CD14-positive monocyte (primary cell): ENCODE measurements around the gene CFAP300. TPM values are rescaled to one million over a fixed set of nuclear protein-coding genes. Genes with fewer than 3 reads are reported as not detected.

ENCODE experiments used
- DNase-seq, 3 donors: peaks; one replicate each; pipeline ENCODE4 v3.0.0-alpha.2; 2011 to 2022
- H2AFZ ChIP-seq: 2 replicates; pipeline ENCODE4 v1.6.0; 2012; ENCODE audit warnings: mild to moderate bottlenecking, low read depth, low read length, inconsistent platforms; ENCODE audit not compliant: insufficient read depth, poor library complexity, severe bottlenecking
- H3K27ac ChIP-seq, 2 donors: 1 replicate in 1 of 2; 2 replicates in 1 of 2; pipeline ENCODE4 v1.5.1; 2012 to 2013; ENCODE audit warnings: low read length in 2 of 2, control low read depth in 1 of 2, inconsistent platforms in 1 of 2, low read depth in 1 of 2, mild to moderate bottlenecking in 1 of 2
- H3K27me3 ChIP-seq, 2 donors: one replicate each; pipeline versions ENCODE4 v1.6.0 to v1.6.1; 2011 to 2013; ENCODE audit warnings: low read length in 2 of 2; ENCODE audit not compliant: control insufficient read depth in 2 of 2, insufficient read depth in 2 of 2
- H3K36me3 ChIP-seq, 2 donors: replicated peaks in 1 of 2; 1 replicate in 1 of 2; 2 replicates in 1 of 2; pipeline versions ENCODE4 v1.5.1 to v1.6.1; 2012 to 2013; ENCODE audit warnings: low read length in 2 of 2, control low read depth in 1 of 2, inconsistent platforms in 1 of 2, mild to moderate bottlenecking in 1 of 2; ENCODE audit not compliant: insufficient read depth in 2 of 2, control insufficient read depth in 1 of 2
- H3K4me1 ChIP-seq, 2 donors: 1 replicate in 1 of 2; 2 replicates in 1 of 2; pipeline versions ENCODE4 v1.5.1 to v1.6.1; 2012 to 2013; ENCODE audit warnings: low read length in 2 of 2, control low read depth in 1 of 2, inconsistent platforms in 1 of 2, mild to moderate bottlenecking in 1 of 2, moderate library complexity in 1 of 2; ENCODE audit not compliant: insufficient read depth in 2 of 2, control insufficient read depth in 1 of 2
- H3K4me2 ChIP-seq: replicated peaks from 2 replicates; pipeline ENCODE3; 2012; ENCODE audit warnings: low read length, moderate library complexity, mild to moderate bottlenecking; ENCODE audit not compliant: poor library complexity, severe bottlenecking; ENCODE audit errors: extremely low read depth
- H3K4me3 ChIP-seq, 3 experiments: fragments of 200-600 bp in 1 of 3; sonication (generic) in 1 of 3; replicated peaks in 1 of 3; 1 replicate in 2 of 3; 2 replicates in 1 of 3; pipeline ENCODE4 v1.5.1; 2011 to 2013; ENCODE audit warnings: low read length in 3 of 3, mild to moderate bottlenecking in 3 of 3, control low read depth in 2 of 3, low read depth in 2 of 3, inconsistent platforms in 1 of 3, moderate library complexity in 1 of 3
- H3K79me2 ChIP-seq: 2 replicates; pipeline ENCODE4 v1.6.0; 2012; ENCODE audit warnings: mild to moderate bottlenecking, control low read depth, inconsistent platforms, low read length, moderate library complexity; ENCODE audit not compliant: insufficient read depth
- H3K9ac ChIP-seq: 2 replicates; pipeline ENCODE4 v1.6.0; 2017; ENCODE audit warnings: low read length, mild to moderate bottlenecking; ENCODE audit not compliant: insufficient read depth, poor library complexity, severe bottlenecking
- H3K9me3 ChIP-seq, 2 donors: replicated peaks in 1 of 2; 1 replicate in 1 of 2; 2 replicates in 1 of 2; pipeline versions ENCODE4 v1.5.1 to v1.6.1; 2012 to 2013; ENCODE audit warnings: low read length in 2 of 2, control low read depth in 1 of 2; ENCODE audit not compliant: control insufficient read depth in 1 of 2, insufficient read depth in 1 of 2
- H4K20me1 ChIP-seq: 2 replicates; pipeline ENCODE4 v1.6.0; 2012; ENCODE audit warnings: mild to moderate bottlenecking, low read length, control low read depth, moderate library complexity; ENCODE audit not compliant: insufficient read depth
- H3K27ac Mint-ChIP-seq, 7 donors: one replicate each; pipeline ENCODE4 v1.8.0; 2020; ENCODE audit warnings: mild to moderate bottlenecking in 7 of 7, mixed read lengths in 7 of 7, moderate library complexity in 6 of 7, inconsistent platforms in 2 of 7
- H3K27me3 Mint-ChIP-seq, 3 donors: one replicate each; pipeline ENCODE4 v1.8.0; 2021 to 2022; ENCODE audit warnings: low read depth in 3 of 3, mild to moderate bottlenecking in 3 of 3, mixed read lengths in 3 of 3, moderate library complexity in 3 of 3, inconsistent platforms in 1 of 3
- H3K36me3 Mint-ChIP-seq, 2 donors: one replicate each; pipeline ENCODE4 v1.8.0; 2020; ENCODE audit warnings: mixed read lengths in 2 of 2, inconsistent platforms in 1 of 2, mild to moderate bottlenecking in 1 of 2
- H3K4me1 Mint-ChIP-seq: one replicate; pipeline ENCODE4 v1.8.0; 2020; ENCODE audit warnings: mild to moderate bottlenecking, mixed read lengths
- H3K4me3 Mint-ChIP-seq, 2 donors: one replicate each; pipeline ENCODE4 v1.8.0; 2020; ENCODE audit warnings: mild to moderate bottlenecking in 2 of 2, mixed read lengths in 2 of 2, moderate library complexity in 1 of 2
- H3K9me3 Mint-ChIP-seq, 7 donors: one replicate each; pipeline ENCODE4 v1.8.0; 2020 to 2022; ENCODE audit warnings: mixed read lengths in 7 of 7, mild to moderate bottlenecking in 6 of 7, moderate library complexity in 6 of 7, inconsistent platforms in 2 of 7
- WGBS: methylation state at CpG from one replicate; pipeline ENCODE4 v1.1.5; 2013; ENCODE audit warnings: missing lambda C conversion rate; ENCODE audit not compliant: insufficient coverage; 5-methylcytosine and 5-hydroxymethylcytosine counted together
- intact Hi-C, 2 donors: fragments of 100-400 bp; cut with micrococcal nuclease; formaldehyde crosslinking; loops; one replicate each; pipeline versions ENCODE4 v1.15.0 to v1.15.1; 2023
- polyA plus RNA-seq, 3 donors: library from polyadenylated mRNA; depleted of rRNA in 1 of 3; unstranded in 2 of 3; stranded (reverse) in 1 of 3; fragments of 300-500 nt in 2 of 3; fragments of >200 nt in 1 of 3; fragmentation: Illumina TruSeq in 2 of 3; gene quantifications; 1 replicate in 2 of 3; 2 replicates in 1 of 3; pipeline ENCODE4 v1.2.3, GENCODE V29; 2012 to 2021
- TF ChIP-seq, protein P1 (sequence below): fragments of 200-600 bp; IDR thresholded peaks from one replicate; pipeline ENCODE4 v1.8.0; 2022; ENCODE audit warnings: antibody characterized with exemption, mild to moderate bottlenecking

CFAP300 gene
- polyA plus RNA-seq, 3 donors: not detected

DNA sequence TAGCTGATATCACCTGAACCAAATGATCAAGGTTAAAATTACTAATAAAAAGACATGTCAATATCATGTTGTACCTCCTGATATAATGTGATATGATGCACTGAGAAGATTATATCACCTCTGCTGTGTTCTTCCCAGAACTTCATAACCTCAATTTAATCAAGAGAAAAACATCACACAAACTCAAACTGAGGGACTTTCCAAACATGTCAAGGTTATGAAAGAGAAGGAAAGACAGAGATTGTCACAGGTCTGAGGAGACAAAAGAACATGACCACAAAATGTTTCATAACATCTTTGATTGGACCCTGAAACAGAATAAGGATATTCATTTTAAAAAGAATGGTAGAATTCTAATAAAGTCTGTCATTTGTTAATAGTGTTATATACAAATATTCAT is 43.0 kb upstream of the CFAP300 start:
- Histone ChIP-seq H3K79me2 (no peaks in the 10 kb centered on the region), H3K4me3 (no peak overlapping the region), H3K36me3 (no peaks in the 10 kb centered on the region), H3K27ac (no peak overlapping the region), H3K27me3 (peaks cover 0 to 3% of the 10 kb centered on the region in 2 donors), H3K9me3 (no peaks in the 10 kb centered on the region), H2AFZ (no peak overlapping the region), H4K20me1 (no peaks in the 10 kb centered on the region), H3K4me1 (no peaks in the 10 kb centered on the region), H3K4me2 (no peak overlapping the region), H3K9ac (no peak overlapping the region)
- TF ChIP-seq, protein P1, sequence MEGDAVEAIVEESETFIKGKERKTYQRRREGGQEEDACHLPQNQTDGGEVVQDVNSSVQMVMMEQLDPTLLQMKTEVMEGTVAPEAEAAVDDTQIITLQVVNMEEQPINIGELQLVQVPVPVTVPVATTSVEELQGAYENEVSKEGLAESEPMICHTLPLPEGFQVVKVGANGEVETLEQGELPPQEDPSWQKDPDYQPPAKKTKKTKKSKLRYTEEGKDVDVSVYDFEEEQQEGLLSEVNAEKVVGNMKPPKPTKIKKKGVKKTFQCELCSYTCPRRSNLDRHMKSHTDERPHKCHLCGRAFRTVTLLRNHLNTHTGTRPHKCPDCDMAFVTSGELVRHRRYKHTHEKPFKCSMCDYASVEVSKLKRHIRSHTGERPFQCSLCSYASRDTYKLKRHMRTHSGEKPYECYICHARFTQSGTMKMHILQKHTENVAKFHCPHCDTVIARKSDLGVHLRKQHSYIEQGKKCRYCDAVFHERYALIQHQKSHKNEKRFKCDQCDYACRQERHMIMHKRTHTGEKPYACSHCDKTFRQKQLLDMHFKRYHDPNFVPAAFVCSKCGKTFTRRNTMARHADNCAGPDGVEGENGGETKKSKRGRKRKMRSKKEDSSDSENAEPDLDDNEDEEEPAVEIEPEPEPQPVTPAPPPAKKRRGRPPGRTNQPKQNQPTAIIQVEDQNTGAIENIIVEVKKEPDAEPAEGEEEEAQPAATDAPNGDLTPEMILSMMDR: no peak
- no peak for DNase-seq
- Mint-ChIP-seq H3K4me1 (no peaks in the 10 kb centered on the region), H3K27me3 (peaks cover 0 to 2% (median 0%) of the 10 kb centered on the region in 3 donors), H3K36me3 (no peaks in the 10 kb centered on the region), H3K4me3 (no peak overlapping the region), H3K27ac (no peak overlapping the region), H3K9me3 (no peaks in the 10 kb centered on the region)
- intact Hi-C loops: loop anchor here (10.0 kb wide), 1 partner anchor 139 kb away; no protein-coding TSS in a partner anchor

DNA sequence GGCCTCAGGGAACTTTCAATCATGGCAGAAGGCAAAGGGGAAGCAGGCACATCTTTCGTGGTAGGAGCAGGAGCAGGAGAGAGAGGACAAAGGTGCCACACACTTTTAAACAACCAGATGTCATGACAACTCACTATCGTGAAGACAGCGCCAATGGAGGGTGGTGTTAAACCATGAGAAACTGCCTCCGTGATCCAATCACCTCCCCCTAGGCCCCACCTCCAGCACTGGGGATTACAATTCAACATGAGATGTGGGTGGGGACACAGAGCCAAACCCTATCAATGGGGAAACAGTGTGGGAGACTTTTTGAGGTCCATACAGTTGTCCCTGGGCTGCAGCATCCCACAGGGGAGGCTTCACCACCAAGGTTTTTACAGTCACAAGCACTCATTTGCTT is 41.9 kb upstream of the CFAP300 start:
- no peak overlapping the region for H2AFZ ChIP-seq
- Mint-ChIP-seq H3K9me3 (peaks cover 0 to under 1% (median 0%) of the 10 kb centered on the region in 7 donors), H3K27ac (no peak overlapping the region), H3K4me3 (no peak overlapping the region), H3K27me3 (peaks cover 0 to 5% (median 2%) of the 10 kb centered on the region in 3 donors), H3K36me3 (no peaks in the 10 kb centered on the region), H3K4me1 (no peaks in the 10 kb centered on the region)
- no peak overlapping the region for H3K4me2 ChIP-seq
- no peak overlapping the region for H3K27ac ChIP-seq
- no peaks in the 10 kb centered on the region for H3K9me3 ChIP-seq
- TF ChIP-seq, protein P1: no peak
- H3K4me3 ChIP-seq: no peak overlapping the region
- peaks cover 3% of the 10 kb centered on the region in 2 donors for H3K27me3 ChIP-seq
- H3K4me1 ChIP-seq: no peaks in the 10 kb centered on the region
- DNase-seq: no peak
- H3K79me2 ChIP-seq: no peaks in the 10 kb centered on the region
- no peak overlapping the region for H3K9ac ChIP-seq
- no peaks in the 10 kb centered on the region for H4K20me1 ChIP-seq
- H3K36me3 ChIP-seq: no peaks in the 10 kb centered on the region
- intact Hi-C loops: loop anchor here (10.0 kb wide), 1 partner anchor 141 kb away; no protein-coding TSS in a partner anchor
- no CpG with 5 or more reads among the region's 4 CpGs for WGBS
